GM19438 (cell line): Measurements from ENCODE around the gene ADIPOR2.
"Not testable (repeated sequence)": the region's sequence is repeated elsewhere in the genome, so short reads cannot be mapped to it uniquely, and the experiment has no call there.

Source experiments
- ATAC-seq: cut with Tn5 transposase; IDR thresholded peaks from one replicate; pipeline ENCODE4 v1.9.1; 2021; ENCODE audit warnings: low read depth; ENCODE audit not compliant: unreplicated experiment

ADIPOR2 gene

DNA sequence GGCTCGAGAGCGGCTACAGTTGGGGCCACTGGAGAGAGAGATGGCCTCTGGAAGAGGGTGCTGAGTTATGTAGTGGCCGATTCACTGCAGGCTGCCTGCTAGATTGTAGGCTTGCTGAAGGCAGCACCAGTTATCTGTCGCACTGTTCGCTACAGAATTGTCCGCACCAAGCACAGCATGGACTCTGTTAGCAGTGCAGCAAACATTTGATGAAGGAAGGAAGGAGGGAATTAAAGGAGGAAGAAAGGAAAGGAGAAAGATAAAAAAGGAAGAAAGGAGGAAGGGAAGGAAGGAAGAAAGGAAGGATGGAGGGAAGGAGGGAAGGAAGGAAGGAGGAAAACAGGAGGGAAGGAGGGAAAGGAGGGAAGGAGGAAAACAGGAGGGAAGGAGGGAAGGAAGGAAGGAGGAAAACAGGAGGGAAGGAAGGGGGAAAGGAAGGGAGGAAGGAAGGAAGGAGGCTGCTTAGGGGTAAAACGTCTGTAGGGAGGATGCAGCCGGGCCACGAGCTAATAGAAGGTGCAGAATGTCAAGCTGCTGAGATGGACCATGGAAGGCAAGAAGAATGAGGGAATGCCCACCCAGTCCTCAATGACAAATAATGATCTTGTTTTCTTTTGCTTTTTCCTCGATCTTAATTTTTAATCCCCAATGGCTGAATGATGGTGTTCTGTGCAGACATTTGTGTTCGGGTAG lies 27.3 kb upstream of the ADIPOR2 start:
- ATAC-seq = no peak

DNA sequence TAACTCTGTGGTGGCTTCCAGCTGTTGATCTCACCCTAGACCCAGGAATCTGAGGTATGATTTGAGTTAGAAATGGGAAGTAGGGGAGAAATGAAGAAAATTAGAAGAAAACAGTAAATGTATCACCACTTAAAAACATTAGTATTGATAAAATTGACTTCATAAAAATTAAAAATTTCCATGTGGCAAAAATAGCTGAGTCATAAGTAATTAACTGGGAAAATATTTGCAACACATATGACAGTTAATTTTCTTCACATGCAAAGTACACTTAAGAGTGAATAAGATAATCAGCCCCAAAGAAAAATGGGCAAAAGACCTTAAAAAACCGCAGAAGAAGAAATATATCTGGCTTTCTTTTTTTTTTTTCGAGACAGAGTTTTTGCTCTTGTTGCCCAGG lies 25.5 kb upstream of the ADIPOR2 start:
- no peak for ATAC-seq

DNA sequence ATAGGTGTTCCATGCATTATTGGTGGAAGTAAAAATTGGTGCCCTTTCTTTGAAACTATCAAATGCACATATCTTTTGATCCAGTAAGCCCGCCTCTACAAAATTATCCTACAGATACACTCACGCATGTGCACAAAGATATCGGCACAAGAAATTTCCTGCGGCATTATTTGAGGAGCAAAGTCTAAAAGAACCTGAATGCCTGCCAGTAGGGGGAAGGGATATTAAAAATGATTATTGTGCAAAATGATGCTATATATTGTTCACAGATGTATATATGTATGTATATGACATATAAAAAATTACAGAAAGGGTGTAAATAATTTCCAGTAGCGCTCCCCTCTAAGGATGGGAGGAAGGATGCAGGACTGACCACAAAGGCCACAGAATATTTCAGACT lies 24.7 kb upstream of the ADIPOR2 start:
- no peak for ATAC-seq

DNA sequence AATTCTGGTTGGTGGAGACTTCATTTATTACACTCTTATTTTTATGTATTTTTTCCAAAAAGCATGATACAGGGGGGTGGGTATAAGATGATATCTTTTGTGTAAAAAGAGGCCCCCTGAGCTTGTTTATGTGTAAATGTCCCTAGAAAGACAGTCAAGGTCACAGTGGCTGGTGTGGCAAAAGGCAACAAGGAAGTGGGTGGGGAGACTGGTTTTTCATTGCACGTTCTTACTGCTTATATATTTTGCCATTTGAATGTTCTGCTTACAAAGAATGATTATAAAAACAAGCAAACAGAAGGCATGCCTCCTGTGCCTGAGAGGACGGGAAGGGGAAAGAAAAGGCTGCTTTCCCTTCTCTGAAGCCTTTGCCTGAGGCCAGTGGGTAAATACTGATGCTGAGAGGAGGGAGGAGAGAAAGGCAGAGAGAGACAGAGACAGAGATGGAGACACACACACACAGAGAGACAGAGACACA lies 24.1 kb upstream of the ADIPOR2 start:
- ATAC-seq = no peak

DNA sequence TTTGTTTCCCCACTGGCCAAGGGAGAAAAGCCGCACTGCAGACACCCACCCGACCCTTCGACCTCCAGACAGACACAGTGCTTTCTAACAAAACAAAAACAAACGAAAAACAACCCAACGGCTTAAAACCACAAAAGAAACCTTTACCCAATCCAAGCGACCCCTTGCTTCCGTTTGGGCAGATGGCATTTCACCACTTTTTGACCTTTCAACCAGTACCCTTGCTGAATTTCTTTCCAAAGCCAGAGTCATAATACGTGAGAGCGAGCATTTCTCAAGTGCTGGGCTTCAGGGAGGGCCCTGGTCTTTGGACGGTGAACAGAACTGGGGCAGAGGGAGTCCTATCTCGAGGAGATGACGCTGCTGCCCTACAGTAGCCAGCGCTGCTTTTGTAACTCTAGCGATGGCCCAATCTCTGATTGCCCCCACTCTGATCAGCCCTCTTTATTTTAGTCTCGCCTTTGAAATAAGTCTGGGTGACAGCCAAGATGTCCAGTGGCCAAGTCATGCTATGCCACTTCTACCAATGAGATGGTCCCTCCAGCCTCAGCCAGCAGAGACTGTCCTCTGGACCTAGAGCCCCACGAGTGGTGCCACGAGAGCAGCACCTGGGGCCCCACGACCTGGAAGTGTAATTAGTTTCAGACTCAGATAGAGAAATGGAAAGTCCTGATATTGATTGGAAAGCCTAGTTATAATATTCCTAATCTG lies 21.9 kb upstream of the ADIPOR2 start:
- no peak for ATAC-seq

DNA sequence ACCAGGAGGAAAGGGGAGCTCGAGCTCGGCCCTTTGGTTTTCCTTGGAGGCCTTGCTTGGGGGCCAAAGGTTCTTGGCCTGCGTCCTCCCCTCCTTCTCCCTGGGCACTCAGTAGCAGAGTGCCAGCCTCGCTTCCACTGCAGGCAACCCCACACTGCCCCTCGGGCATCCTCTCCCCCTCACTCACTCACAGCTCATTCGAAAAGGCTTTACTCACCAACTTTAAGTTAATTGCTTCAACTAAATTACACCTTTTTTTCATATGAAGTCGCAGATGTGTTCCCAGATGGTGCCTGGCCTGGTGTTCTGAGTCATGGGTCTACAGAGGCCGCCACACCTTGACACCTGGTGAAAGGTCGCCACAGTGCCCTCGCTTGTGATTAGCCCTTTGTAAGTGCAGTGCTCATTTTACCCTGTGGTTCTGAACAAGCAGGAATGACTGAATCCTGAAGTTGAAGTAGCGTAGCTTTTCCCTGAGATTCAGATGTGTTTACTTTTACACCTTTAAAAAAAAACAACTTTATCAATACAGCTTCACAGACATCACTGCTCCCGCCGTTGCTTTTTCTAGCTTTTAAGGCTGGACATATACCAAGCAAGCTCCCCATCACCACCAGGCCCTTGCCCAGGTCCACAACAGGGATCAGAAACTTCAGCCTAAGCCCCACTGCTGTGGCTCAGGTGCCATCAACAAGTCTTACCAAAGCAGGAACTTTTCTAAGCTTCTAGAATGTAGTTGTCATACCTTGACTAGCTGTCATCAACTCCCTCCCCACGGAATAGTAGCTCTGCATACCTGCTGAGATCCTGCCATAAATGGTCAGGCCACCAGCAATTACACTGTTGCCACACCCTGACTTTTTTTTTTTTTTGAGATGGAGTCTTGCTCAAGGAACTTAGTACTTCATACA lies 20.3 kb upstream of the ADIPOR2 start:
- ATAC-seq = no peak

DNA sequence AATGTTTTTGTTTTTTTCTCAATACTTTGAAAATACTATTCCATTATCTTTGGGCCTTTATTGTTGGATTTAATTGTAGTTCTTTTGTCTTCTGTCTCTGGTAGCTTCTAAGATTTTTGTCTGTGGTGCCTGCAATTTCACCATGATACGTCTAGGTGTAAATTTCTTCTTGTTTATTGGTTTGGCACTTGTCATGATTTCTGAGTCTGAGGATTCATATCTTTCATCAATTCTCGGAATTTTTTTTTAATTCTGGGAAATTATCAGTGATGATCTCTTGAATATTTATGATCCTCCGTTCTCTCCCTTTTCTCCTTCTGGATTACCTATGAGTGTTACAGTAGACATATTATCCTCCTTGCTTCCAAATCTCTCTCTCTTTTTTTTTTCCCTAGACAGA lies 14.8 kb upstream of the ADIPOR2 start:
- no peak for ATAC-seq

DNA sequence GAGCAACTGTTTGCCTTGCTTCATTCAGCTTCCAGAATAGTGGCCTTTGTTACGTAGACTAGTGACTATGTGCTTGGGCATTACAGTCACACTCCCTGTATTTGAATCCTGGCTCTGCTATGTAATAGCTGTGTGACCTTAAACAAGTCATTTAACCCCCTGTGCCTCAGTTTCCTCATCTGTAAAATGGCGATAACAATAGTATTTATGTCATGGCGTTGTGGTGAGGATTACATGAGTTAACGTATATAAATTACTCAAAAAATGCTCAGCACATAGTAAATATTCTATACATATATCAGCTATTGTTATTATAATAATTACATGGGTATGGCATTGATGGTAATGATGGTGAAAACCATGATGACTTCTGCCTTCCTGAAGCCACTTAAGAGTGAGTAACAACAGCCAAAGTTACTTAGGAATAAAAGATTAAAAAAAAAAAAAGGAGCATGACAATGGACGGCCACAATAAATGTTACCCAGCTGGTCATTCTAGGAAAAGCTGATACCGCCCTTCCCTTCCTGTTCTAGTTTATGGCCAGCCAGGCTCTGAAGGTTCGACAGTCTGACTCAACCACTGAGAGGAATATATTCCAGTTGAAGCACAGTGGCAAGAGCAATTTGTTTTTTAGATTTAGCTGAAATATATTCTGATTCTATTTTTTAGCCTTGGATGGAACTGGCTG lies 9.9 kb upstream of the ADIPOR2 start:
- no peak for ATAC-seq

DNA sequence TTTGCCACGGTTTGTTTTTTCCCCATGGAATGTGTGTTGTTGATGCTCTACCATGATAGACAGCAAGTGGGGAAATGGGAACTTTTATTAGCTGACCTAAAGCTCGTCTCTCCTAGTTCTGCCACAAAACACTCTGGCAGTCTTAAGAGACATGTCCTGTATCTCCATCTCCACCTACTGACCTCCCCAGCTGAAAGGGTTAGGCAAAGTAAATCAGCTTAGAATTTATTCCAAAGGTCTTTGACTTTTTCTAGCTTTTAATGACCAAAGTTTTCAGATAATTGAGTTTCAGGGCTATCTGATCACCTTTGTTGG lies 9.4 kb upstream of the ADIPOR2 start:
- no peak for ATAC-seq

DNA sequence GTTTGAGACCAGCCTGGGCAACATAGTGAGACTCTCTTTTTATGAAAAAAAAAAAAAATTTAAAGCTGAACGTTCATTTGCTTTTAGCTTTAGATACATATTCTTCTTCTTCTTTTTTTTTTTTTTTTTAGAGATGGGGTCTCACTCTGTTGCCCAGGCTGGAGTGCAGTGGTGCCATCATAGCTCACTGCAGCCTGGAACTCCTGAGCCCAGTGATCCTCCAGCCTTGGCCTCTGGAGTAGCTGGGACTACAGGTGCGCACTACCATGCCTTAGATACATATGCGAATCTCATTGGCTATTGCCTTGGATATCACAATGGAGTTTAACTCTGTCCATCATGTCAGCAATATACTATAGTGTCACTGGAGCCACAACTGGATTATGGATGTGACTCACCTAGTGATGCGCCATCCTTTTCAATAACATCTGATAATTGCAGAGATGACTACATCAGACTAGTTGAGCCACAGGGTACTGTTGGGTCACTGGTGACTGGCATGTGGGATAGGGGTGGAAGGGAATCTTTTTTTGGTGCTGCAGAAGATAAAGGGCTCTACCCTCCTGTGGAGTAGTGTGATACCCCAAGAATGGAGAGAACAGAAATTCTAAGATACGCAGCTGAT lies 2.7 kb upstream of the ADIPOR2 start:
- ATAC-seq = no peak

DNA sequence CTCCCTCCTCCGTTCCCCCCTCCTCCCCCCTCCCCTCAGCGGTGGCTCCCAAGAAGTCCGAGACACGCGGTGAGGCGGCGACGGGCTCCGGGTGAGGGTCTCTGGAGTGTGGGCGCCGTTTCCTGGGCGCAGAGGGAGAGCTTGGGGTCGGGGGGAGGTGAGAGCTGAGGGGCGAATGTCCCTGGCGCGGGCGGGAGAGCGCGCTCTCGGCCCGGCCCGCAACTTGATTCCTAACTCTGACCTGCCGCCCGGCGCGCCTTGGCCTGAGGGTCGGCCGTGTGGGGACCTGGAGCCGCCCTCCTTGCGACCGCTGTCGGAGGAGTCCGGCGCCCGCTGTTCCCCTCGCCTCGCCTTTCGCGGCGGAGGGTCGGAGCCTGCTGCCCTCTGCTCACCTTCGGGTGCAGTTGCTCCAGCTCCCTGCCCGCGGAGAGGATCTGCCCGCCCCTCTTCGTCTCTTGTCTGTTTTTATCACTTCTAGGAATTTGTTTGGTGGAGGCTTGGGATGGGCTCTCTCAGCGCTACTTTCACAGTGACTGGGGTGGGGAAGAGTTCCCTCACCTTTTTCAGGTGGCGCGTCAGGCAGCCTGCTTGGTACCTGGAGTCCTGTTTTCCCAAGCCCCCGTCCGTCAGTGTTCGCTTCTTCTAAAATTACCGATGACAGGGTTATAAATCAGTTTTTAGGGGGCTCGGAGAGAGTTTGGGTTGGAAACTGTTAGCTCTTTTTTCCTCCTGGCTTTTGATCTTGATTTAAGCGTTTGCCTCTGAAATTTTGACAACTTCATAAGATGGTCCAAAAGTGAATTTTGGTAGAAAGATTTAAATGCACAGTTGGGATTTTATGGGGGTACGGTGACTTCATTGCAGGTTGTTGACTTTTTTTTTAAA lies 495 bp downstream of the ADIPOR2 start:
- peak; percentile 38 for ATAC-seq

DNA sequence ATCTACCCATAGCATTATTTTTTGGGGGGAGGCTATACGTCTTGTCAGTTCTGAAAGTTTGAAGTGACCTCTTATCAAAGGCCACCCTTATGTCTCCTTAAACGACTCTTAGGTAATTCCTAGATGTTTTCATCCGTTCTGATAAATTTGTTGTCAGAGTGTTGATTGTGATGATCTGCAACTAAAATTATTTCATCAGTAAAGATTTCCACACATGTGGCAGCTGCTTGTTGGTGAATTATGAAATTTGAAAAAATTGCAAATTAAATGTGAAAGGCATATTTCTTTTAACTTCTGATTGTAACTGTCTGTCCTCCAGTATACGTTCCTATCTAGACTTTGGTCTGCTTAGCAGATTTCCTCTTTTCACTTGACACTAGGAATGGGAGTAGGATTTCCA lies 1.4 kb downstream of the ADIPOR2 start:
- no peak for ATAC-seq

DNA sequence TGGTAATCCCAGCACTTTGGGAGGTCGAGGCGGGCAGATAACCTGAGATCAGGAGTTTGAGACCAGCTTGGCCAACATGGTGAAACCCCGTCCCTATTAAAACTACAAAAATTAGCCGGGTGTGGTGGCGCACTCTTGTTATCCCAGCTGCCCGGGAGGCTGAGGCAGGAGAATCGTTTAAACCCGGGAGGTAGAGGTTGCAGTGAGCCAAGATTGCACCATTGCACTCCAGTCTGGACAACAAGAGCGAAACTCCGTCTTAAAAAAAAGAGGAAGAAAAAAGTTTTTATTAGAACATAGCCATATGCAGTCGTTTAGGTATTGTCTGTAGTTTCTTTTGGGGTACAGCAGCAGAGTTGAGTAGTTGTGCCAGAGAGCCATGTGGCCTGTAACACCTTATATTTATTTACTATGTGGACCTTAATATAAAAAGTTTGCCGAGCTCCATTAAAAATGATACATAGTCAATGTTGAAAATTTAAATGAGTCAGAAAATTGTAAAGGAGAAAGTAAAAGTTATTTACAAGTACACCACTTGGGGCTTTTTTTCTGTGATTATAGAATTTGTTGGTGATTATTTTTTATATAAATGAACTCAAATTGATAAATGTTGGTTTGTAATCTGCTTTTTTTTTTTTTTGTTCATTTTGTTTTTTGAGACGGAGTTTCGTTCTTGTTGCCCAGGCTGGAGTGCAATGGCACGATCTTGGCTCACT lies 2.2 kb downstream of the ADIPOR2 start:
- no peak for ATAC-seq

DNA sequence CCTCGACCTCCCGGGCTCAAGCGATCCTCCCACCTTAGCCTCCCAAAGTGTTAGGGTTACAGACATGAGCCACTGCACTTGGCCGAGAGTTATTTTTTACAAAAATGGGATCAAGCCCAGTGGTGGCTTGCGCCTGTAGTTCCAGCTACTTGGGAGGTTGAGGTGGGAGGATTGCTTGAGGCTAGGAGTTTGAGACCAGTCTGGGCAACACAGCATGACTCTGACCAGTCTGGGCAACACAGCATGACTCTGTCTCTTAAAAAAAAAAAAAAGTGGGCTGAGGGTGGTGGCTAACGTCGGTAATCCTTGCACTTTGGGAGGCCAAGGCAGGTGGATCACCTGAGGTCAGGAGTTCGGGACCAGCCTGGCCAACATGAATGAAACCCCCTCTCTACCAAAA lies 4.2 kb downstream of the ADIPOR2 start:
- not testable (repeated sequence) for ATAC-seq

DNA sequence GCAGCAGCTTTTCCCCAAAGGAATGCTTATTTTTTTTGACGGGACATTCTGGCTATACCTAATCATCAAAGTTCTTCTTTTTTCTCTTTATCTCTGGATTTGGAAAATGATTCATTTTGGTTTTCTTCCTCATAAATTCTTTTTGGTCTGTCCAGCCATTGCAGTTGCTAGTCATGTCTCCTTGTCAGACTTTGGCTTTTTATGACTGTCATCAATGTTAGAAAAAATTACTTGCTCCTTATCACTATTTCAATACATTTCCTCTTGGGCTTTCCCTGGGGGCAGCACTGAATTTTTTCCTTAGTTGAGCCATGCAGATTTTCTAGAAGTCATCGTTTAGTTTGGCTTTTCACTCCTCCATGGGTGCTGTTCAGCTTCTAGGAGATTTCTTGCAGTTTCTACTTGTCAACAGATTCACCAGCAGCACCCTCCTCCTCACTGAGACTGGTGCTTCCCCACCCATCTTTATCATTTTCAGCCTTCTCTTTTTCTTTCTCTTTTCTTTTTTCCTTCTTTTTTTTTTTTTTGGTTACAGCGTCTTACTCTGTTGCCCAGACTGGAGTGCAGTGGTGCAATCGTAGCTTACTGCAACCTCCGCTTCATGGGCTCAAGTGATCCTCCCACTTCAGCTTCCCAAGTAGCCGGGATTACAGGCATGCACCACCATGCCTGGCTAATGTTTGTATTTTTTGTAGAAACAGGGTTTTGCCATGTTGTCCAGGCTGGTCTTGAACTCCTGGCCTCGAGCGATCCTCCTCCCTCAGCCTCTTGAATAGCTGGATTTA lies 5.2 kb downstream of the ADIPOR2 start:
- no peak for ATAC-seq

DNA sequence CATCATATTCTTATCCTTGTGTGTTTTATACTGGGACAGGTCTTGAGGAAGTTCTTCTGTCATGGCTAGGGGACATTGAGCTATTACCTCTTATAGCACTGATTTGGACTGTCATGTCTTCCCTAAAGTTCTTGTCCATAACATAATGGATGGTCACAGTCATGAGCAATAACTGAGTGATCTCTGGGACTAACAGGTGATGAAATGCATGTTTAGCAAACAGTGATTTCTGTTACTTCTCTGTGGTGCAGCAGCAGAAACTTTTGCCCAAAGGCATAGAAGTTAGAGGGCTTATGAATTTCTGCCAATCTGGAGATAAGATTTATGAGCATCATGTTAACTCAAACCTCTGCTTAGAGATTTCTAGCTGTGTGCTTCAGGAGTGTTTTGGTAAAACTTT lies 5.9 kb downstream of the ADIPOR2 start:
- no peak for ATAC-seq

DNA sequence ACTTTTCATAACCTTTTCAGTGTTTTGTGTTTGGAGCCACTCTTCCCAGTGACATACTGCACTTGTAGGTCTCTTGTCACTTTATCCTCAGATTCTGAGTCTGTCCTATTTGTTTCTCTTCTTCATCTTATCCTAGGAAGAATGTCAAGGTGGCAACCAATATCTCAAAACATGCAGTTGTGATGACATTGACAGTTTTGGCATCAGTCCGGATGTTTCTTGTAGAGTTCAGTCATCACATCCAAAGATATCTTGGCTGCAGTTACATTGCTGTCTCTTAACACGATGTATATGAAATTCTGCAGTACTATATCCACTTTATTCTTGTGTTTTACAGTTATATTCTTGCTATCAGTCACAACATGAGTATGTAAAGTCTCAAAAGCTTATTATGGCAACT lies 6.4 kb downstream of the ADIPOR2 start:
- ATAC-seq = no peak

DNA sequence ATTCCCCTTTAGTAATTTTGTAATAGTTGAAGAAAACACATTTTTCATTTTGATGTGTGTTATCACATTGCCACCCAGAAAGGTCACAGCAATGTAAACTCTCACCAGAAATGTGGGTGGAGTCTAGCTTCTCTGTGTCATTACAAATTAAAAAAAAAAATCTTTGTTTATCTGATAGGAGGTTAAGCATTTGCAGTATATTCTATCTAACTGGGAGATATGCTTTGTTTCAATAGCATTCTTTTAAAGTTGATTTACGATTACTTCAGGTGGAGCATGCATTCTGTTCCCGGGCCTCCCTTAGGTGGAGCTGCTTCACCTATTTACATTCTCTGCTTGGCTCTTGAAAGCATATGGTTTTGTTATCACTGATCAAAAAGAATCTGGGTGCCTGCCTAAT lies 7.8 kb downstream of the ADIPOR2 start:
- no peak for ATAC-seq
